Testis (tissue), 3 donors: ENCODE data around the gene LAMA5. TPM values are rescaled to one million over a fixed set of nuclear protein-coding genes. Genes with fewer than 3 reads are reported as not detected.
A peak's percentile ranks its signal among the peaks of the same experiment; 100 is the strongest.

Experiments
- DNase-seq: peaks from one replicate; pipeline ENCODE4 v3.0.0-alpha.2; 2019
- H3K27ac ChIP-seq, 2 donors: fragments of 200-600 bp; sonication (generic); one replicate each; pipeline ENCODE4 v1.5.1; 2019
- H3K27me3 ChIP-seq: fragments of 200-600 bp; sonication (generic); one replicate; pipeline ENCODE4 v1.5.1; 2019
- H3K36me3 ChIP-seq: fragments of 200-600 bp; sonication (generic); one replicate; pipeline ENCODE4 v1.5.1; 2017; ENCODE audit warnings: low read depth; ENCODE audit errors: missing control alignments
- H3K4me1 ChIP-seq: fragments of 200-600 bp; sonication (generic); one replicate; pipeline ENCODE4 v1.5.1; 2019
- H3K4me3 ChIP-seq, 2 donors: fragments of 200-600 bp; sonication (generic); one replicate each; pipeline ENCODE4 v1.5.1; 2017 to 2019
- H3K9me3 ChIP-seq: fragments of 200-600 bp; sonication (generic); one replicate; pipeline ENCODE4 v1.5.1; 2017
- POLR2A ChIP-seq: fragments of 450-650 bp; IDR thresholded peaks from one replicate; pipeline ENCODE4 v1.6.1; 2017; ENCODE audit warnings: antibody characterized with exemption, mild to moderate bottlenecking, moderate library complexity
- WGBS, 2 donors: methylation state at CpG; one replicate each; pipeline ENCODE4 v1.1.5; 2018; 5-methylcytosine and 5-hydroxymethylcytosine counted together
- intact Hi-C: fragments of 100-400 bp; cut with DNase I; formaldehyde crosslinking; loops from one replicate; pipeline ENCODE4 v1.15.1; 2023; ENCODE audit warnings: low total_unique reads
- polyA plus RNA-seq: library from polyadenylated mRNA; stranded (reverse); fragments of 350-450 nt; fragmentation: Illumina TruSeq; extraction: RNeasy Lipid Tissue Mini Kit (QIAGEN cat#74804); gene quantifications from one replicate; pipeline ENCODE4 v1.2.3, GENCODE V29; 2014; ENCODE audit warnings: low read depth, low replicate concordance; ENCODE audit not compliant: insufficient read depth
- total RNA-seq, 2 donors: library from RNA; depleted of rRNA; stranded (reverse); fragments of >200 nt; gene quantifications; one replicate each; pipeline ENCODE4 v1.2.3, GENCODE V29; 2016
- TF ChIP-seq, protein P1 (sequence below), 3 experiments: fragments of 450-650 bp in 2 of 3; fragments of 200-600 bp in 1 of 3; sonication (generic) in 1 of 3; IDR thresholded peaks; one replicate each; pipeline ENCODE4 v1.5.1; 2016 to 2019; ENCODE audit warnings: antibody characterized with exemption in 3 of 3, mild to moderate bottlenecking in 2 of 3, moderate library complexity in 1 of 3

The LAMA5 gene
- total and polyA plus RNA-seq, 3 donors from 2014 or later: 33.2 to 144 (median 121) TPM

DNA sequence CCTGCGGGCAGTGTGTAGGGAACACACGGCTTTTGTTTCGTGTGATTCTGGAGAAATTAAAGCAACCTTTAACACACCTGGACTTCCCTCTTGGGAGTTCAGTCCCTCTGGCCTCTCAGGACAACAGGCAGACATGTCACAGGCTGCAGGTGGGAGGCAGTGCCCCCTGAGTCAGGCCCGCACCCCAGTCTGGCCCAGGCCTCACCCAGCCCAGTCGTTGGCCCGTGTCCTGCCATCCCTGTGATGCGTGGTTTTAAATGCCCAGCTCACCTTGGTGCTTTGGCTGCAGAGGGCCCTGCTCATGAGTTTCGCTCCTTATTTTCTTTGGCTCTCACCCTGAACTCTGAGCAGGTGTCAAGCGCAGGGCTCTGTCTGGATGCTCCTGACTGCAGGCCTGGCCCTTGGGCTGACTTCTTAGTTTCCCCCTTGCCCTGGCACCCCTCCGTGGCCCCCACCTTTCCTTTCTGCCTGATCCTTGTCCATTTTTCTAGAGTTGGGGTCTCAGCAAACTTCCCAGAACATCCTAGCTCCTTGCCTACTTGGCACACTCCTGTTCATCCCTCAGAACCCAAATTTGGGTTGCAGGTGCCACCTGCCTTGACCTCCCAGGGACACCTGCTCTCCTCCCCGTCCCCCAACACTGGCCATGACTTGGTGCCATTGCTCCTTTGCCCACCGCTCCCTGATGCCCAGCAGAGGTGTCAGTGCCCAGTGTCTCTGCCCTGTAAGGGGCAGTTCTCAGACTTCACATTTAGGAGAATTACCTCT is 42.2 kb upstream of the LAMA5 start:
- intact Hi-C loops: no loop called here
- DNase-seq: no peak
- no peak overlapping the region for H3K4me3 ChIP-seq
- H3K27ac ChIP-seq: no peak overlapping the region
- H3K9me3 ChIP-seq: no peaks in the 10 kb centered on the region
- no peaks in the 10 kb centered on the region for H3K36me3 ChIP-seq
- TF ChIP-seq, protein P1, sequence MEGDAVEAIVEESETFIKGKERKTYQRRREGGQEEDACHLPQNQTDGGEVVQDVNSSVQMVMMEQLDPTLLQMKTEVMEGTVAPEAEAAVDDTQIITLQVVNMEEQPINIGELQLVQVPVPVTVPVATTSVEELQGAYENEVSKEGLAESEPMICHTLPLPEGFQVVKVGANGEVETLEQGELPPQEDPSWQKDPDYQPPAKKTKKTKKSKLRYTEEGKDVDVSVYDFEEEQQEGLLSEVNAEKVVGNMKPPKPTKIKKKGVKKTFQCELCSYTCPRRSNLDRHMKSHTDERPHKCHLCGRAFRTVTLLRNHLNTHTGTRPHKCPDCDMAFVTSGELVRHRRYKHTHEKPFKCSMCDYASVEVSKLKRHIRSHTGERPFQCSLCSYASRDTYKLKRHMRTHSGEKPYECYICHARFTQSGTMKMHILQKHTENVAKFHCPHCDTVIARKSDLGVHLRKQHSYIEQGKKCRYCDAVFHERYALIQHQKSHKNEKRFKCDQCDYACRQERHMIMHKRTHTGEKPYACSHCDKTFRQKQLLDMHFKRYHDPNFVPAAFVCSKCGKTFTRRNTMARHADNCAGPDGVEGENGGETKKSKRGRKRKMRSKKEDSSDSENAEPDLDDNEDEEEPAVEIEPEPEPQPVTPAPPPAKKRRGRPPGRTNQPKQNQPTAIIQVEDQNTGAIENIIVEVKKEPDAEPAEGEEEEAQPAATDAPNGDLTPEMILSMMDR (IDR thresholded peaks at IDR 0.05): no peak
- no peak for TF ChIP-seq POLR2A
- H3K4me1 ChIP-seq: peaks cover 31% of the 10 kb centered on the region
- H3K27me3 ChIP-seq: no peaks in the 10 kb centered on the region
- 72 to 80% methylated on average over 9 to 12 of the region's 12 CpGs for WGBS, 2 donors

DNA sequence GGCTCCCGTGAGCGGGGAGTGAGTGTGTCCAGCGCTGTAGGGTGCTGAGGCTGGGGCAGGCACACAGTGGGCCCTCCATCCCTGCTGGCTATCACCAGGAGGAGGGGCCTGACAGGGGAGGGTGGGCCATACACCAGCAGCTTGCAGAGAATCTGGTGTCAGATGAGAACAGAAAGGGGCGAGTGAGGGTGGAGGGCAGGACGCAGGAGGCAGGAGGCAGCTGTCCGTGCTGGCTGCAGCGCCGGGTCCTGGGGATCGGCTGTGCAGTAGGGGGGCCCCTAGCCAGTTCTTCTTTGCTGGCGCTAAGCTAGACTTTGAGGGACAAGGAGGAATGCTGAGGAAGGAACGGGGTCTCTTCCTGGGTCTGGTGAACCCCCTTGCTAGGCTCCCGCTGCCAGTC is 41.5 kb upstream of the LAMA5 start:
- no peak for DNase-seq
- TF ChIP-seq, protein P1 (IDR thresholded peaks at IDR 0.05): no peak
- TF ChIP-seq POLR2A: no peak
- Histone ChIP-seq H3K4me3 (no peak overlapping the region), H3K9me3 (no peaks in the 10 kb centered on the region), H3K27me3 (no peaks in the 10 kb centered on the region), H3K27ac (no peak overlapping the region), H3K36me3 (no peaks in the 10 kb centered on the region), H3K4me1 (peaks cover 31% of the 10 kb centered on the region)
- intact Hi-C loops: no loop called here
- WGBS, 2 donors: 65 to 86% methylated on average over 11 to 12 of the region's 12 CpGs

DNA sequence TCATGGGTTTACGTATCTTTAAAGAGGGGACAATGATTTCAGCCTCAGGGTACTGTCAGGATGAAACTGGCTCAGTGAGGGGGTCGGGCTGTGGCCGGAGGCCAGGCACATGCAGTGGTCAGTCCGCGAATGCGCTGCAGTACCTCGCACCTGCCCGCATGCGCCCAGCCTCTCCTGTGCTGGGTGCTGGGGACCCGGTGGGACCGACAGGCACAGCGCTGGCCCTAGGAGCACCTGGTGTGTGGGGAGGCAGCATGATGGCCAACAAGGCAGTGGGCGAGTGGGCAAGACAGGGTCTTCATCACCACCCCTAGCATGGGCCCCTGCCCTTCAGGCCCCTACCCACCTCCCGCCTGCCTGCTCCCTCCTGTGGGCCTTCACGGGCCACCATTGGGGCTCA is 40.9 kb upstream of the LAMA5 start:
- Histone ChIP-seq H3K4me3 (no peak overlapping the region), H3K27ac (no peak overlapping the region), H3K9me3 (no peaks in the 10 kb centered on the region), H3K27me3 (no peaks in the 10 kb centered on the region), H3K36me3 (no peaks in the 10 kb centered on the region), H3K4me1 (peaks cover 31% of the 10 kb centered on the region)
- WGBS, 2 donors: 75 to 92% methylated on average over 11 to 15 of the region's 15 CpGs
- no peak for DNase-seq
- intact Hi-C loops: no loop called here
- no peak for TF ChIP-seq POLR2A
- TF ChIP-seq, protein P1 (IDR thresholded peaks at IDR 0.05): no peak

DNA sequence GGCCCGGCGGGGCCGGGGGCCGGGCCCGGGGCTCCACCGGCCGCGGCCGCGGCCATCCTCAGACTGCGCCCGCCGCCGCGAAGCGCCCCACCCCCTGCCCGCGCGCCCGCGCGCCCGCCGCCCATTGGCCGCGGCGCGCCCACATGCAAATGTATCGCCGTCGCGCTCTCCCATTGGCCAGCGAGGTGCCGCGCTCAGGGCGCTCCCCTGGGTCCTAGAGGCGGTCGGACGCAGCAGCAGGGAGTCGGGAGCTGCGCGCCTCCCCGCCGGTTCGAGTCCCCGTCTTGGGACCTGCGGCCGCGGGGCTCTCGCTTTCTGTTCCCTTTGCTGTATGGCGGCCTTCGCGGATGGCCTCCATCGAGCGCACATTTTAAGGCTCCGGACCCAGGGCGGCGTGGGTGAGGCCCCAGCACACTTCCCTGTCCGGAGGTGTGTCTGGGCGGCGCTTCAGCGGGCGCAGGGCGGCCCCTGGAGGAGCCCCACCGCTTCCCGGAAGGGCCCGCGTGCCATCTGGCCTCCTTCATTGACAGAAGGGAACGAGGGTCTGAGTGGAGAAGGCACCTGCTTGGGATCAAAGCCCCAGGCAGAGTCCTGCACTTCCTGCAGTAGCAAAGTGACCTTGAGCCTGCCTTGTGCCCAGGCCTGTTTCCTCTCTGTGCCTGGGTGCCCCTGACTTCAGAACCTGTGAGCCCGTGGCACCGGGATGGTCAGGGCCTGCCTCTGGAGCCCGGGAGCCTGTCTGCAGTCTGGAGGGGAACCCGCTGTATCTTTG is 40.3 kb upstream of the LAMA5 start, which contains the start of gene CABLES2:
Gene CABLES2 (minus strand): TSS at position 65 of the 772 bp plus-strand sequence. CDS start 9 bp downstream, at position 56.
- peak; percentile 96 for DNase-seq
- Histone ChIP-seq H3K9me3 (no peaks in the 10 kb centered on the region), H3K36me3 (no peaks in the 10 kb centered on the region), H3K27ac (peak within 1 kb of the TSS in 1 of 2 donors; percentile 64), H3K27me3 (no peaks in the 10 kb centered on the region), H3K4me1 (peaks cover 31% of the 10 kb centered on the region), H3K4me3 (peak within 1 kb of the TSS; percentile 62 to 64)
- no peak for TF ChIP-seq POLR2A
- TF ChIP-seq, protein P1 (IDR thresholded peaks at IDR 0.05): peak in 2 of 3 experiments; percentile 40 to 67
- intact Hi-C loops: no loop called here
- 7 to 77% methylated on average over 4 to 39 of the region's 73 CpGs for WGBS, 2 donors
